SK-N-SH treated with all-trans-retinoic acid at 6 μM for 48 hours (cell line): ENCODE measurements around the gene TEN1.
"Not testable (repeated sequence)": the region's sequence is repeated elsewhere in the genome, so short reads cannot be mapped to it uniquely, and the experiment has no call there.

ENCODE experiments used
- ATAC-seq: fragments of 200-7000 bp; cut with Tn5 transposase; 3 replicates; pipeline ENCODE4 v1.9.1; 2020; ENCODE audit warnings: mild to moderate bottlenecking, moderate library complexity
- ARNTL ChIP-seq: fragments of 450-650 bp; formaldehyde crosslinking; IDR thresholded peaks from 2 replicates; pipeline ENCODE4 v1.5.0; 2020; ENCODE audit warnings: low read depth, mild to moderate bottlenecking, moderate library complexity, borderline replicate concordance
- CSDC2 ChIP-seq: fragments of 250-450 bp; sonication (Bioruptor Pico); IDR thresholded peaks from 2 replicates; pipeline ENCODE4 v1.5.0; 2020; ENCODE audit warnings: mild to moderate bottlenecking, moderate library complexity
- CSRNP3 ChIP-seq: fragments of 250-450 bp; sonication (Bioruptor Pico); IDR thresholded peaks from 2 replicates; pipeline ENCODE4 v1.5.1; 2021; ENCODE audit warnings: mild to moderate bottlenecking, moderate library complexity
- ESRRG ChIP-seq: fragments of 250-450 bp; sonication (Bioruptor Pico); IDR thresholded peaks from 2 replicates; pipeline ENCODE4 v1.6.1; 2021; ENCODE audit warnings: mild to moderate bottlenecking
- GLIS3 ChIP-seq: fragments of 250-450 bp; sonication (Bioruptor Pico); IDR thresholded peaks from 2 replicates; pipeline ENCODE4 v1.5.0; 2020; ENCODE audit warnings: mild to moderate bottlenecking, moderate library complexity
- OSR1 ChIP-seq: fragments of 250-450 bp; sonication (Bioruptor Pico); IDR thresholded peaks from 2 replicates; pipeline ENCODE4 v1.8.0; 2022; ENCODE audit warnings: moderate library complexity, mild to moderate bottlenecking, inconsistent platforms
- PATZ1 ChIP-seq: fragments of 250-450 bp; sonication (Bioruptor Pico); IDR thresholded peaks from 2 replicates; pipeline ENCODE4 v1.8.0; 2020; ENCODE audit warnings: mild to moderate bottlenecking, moderate library complexity, borderline replicate concordance
- PPARA ChIP-seq: fragments of 250-450 bp; sonication (Bioruptor Pico); IDR thresholded peaks from 2 replicates; pipeline ENCODE4 v1.5.0; 2020; ENCODE audit warnings: mild to moderate bottlenecking, borderline replicate concordance
- TCF4 ChIP-seq: fragments of 250-450 bp; sonication (Bioruptor Pico); IDR thresholded peaks from 2 replicates; pipeline ENCODE4 v1.8.0; 2021; ENCODE audit warnings: mild to moderate bottlenecking, moderate library complexity, borderline replicate concordance
- TOX ChIP-seq: fragments of 250-450 bp; sonication (Bioruptor Pico); IDR thresholded peaks from 2 replicates; pipeline ENCODE4 v1.8.0; 2021; ENCODE audit warnings: mild to moderate bottlenecking, moderate library complexity, borderline replicate concordance
- ZC3H10 ChIP-seq: fragments of 250-450 bp; sonication (Bioruptor Pico); IDR thresholded peaks from 2 replicates; pipeline ENCODE4 v1.5.1; 2021; ENCODE audit warnings: mild to moderate bottlenecking, moderate library complexity
- ZFP30 ChIP-seq: fragments of 450-650 bp; formaldehyde crosslinking; IDR thresholded peaks from 2 replicates; pipeline ENCODE4 v1.5.0; 2022; ENCODE audit warnings: mild to moderate bottlenecking, moderate library complexity
- ZNF565 ChIP-seq: fragments of 450-650 bp; formaldehyde crosslinking; conservative IDR thresholded peaks from 2 replicates; pipeline ENCODE4 v1.5.0; 2020; ENCODE audit warnings: low read depth, mild to moderate bottlenecking, moderate library complexity
- ZNF8 ChIP-seq: fragments of 450-650 bp; formaldehyde crosslinking; IDR thresholded peaks from 2 replicates; pipeline ENCODE4 v1.5.0; 2020; ENCODE audit warnings: mild to moderate bottlenecking, moderate library complexity
- TF ChIP-seq, protein P1 (sequence below): fragments of 250-450 bp; sonication (Bioruptor Pico); IDR thresholded peaks from 2 replicates; pipeline ENCODE4 v1.5.0; 2020; ENCODE audit warnings: mild to moderate bottlenecking, moderate library complexity

TEN1 gene

DNA sequence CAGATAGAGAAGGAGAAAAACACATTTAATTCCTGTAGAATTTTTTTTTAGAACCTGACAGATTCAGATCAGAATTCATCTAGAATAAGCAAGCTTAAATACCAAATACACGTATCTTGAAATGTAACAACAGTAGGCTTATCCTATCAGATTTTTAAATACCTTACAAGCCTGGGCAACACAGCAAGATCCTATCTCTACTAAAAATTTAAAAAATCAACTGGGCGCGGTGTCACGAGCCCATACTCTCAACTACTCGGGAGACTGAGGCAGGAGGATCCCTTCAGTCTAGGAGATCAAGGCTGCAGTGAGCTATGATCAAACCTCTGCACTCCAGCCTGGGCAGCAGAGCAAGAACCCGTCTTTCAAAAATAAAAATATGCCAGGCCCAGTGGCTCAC, 13.6 kb upstream of the TEN1 start:
- TF ChIP-seq CSDC2 (CRISPR knock-in tag) (no peak), ZC3H10 (CRISPR knock-in tag) (no peak), CSRNP3 (CRISPR knock-in tag) (no peak)
- ATAC-seq = no peak

GRCh38 chr17:75969044-75969443, 10.0 kb upstream of the TEN1 start:
- not testable (repeated sequence) for ATAC-seq

- TF ChIP-seq PPARA (CRISPR knock-in tag) (no peak), ZNF8 (CRISPR knock-in tag) (no peak), GLIS3 (CRISPR knock-in tag) (no peak), ZNF565 (CRISPR knock-in tag) (no peak), TCF4 (peak; percentile 16; the same call in 1 of the 2 replicates), OSR1 (CRISPR knock-in tag) (no peak), PATZ1 (CRISPR knock-in tag) (no peak)
- TF ChIP-seq, protein P1, sequence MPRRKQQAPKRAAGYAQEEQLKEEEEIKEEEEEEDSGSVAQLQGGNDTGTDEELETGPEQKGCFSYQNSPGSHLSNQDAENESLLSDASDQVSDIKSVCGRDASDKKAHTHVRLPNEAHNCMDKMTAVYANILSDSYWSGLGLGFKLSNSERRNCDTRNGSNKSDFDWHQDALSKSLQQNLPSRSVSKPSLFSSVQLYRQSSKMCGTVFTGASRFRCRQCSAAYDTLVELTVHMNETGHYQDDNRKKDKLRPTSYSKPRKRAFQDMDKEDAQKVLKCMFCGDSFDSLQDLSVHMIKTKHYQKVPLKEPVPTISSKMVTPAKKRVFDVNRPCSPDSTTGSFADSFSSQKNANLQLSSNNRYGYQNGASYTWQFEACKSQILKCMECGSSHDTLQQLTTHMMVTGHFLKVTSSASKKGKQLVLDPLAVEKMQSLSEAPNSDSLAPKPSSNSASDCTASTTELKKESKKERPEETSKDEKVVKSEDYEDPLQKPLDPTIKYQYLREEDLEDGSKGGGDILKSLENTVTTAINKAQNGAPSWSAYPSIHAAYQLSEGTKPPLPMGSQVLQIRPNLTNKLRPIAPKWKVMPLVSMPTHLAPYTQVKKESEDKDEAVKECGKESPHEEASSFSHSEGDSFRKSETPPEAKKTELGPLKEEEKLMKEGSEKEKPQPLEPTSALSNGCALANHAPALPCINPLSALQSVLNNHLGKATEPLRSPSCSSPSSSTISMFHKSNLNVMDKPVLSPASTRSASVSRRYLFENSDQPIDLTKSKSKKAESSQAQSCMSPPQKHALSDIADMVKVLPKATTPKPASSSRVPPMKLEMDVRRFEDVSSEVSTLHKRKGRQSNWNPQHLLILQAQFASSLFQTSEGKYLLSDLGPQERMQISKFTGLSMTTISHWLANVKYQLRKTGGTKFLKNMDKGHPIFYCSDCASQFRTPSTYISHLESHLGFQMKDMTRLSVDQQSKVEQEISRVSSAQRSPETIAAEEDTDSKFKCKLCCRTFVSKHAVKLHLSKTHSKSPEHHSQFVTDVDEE (CRISPR knock-in tag) = no peak
Measured at GRCh38 chr17:75970011-75970523, 9.0 kb upstream of the TEN1 start.

GRCh38 chr17:75970626-75971025, 8.4 kb upstream of the TEN1 start:
- TF ChIP-seq TOX (CRISPR knock-in tag) = no peak
- no peak for TF ChIP-seq ZNF565 (CRISPR knock-in tag)
- TF ChIP-seq OSR1 (CRISPR knock-in tag) = no peak
- TF ChIP-seq ARNTL (CRISPR knock-in tag) = no peak
- TF ChIP-seq, protein P1 (CRISPR knock-in tag) = no peak
- TF ChIP-seq CSRNP3 (CRISPR knock-in tag) = no peak
- no peak for TF ChIP-seq CSDC2 (CRISPR knock-in tag)
- TF ChIP-seq GLIS3 (CRISPR knock-in tag) = no peak
- no peak for TF ChIP-seq ZFP30
- TF ChIP-seq ZC3H10 (CRISPR knock-in tag) = no peak
- no peak for TF ChIP-seq ESRRG
- ATAC-seq = no peak; the same call in 2 of the 3 replicates

More at GRCh38 chr17:75970011-75970523, 9.0 kb upstream of the TEN1 start:
- peak; percentile 27 for ATAC-seq

GRCh38 chr17:75975187-75975586, 3.9 kb upstream of the TEN1 start:
- ATAC-seq = not testable (repeated sequence)
